Mammary epithelial cell (primary cell): ENCODE measurements around the gene BHLHE40.

Source experiments
- CTCF ChIP-seq, 2 donors: IDR thresholded peaks in 1 of 2; conservative IDR thresholded peaks in 1 of 2; 2 replicates each; pipeline ENCODE4 v1.5.1; 2011 to 2012; ENCODE audit warnings: inconsistent platforms in 2 of 2, low read length in 2 of 2, mild to moderate bottlenecking in 2 of 2, control low read depth in 1 of 2, low read depth in 1 of 2; ENCODE audit not compliant: insufficient read depth in 1 of 2; ENCODE audit errors: extremely low read depth in 1 of 2
- EZH2 ChIP-seq: IDR thresholded peaks from 2 replicates; pipeline ENCODE4 v1.6.1; 2012; ENCODE audit warnings: low read length, inconsistent platforms, borderline replicate concordance

GRCh38 chr3:4950948-4951347, 28.3 kb upstream of the BHLHE40 start:
- no peak for TF ChIP-seq CTCF (conservative IDR thresholded peaks at IDR 0.05 in 1 of 2, IDR thresholded peaks at IDR 0.05 in 1 of 2; ENCODE audit: extremely low read depth in 1 of 2, insufficient read depth in 1 of 2, low read depth in 1 of 2, low read length in 2 of 2)
- TF ChIP-seq EZH2: no peak
